Trophoblast cell (in vitro differentiated cells and primary cell): ENCODE results near the gene KCNMA1.

Experiments used
- DNase-seq, 2 donors: peaks; one replicate each; pipeline ENCODE4 v3.0.0-alpha.2; 2016
- H2AFZ ChIP-seq: 2 replicates; pipeline ENCODE4 v1.6.1; 2013; ENCODE audit warnings: low read length, moderate library complexity, mild to moderate bottlenecking; ENCODE audit not compliant: insufficient read depth, poor library complexity
- H2AK5ac ChIP-seq: 2 replicates; pipeline ENCODE4 v1.6.1; 2013; ENCODE audit warnings: mild to moderate bottlenecking, low read length
- H2BK120ac ChIP-seq: 2 replicates; pipeline ENCODE4 v1.6.1; 2013; ENCODE audit warnings: low read length, mild to moderate bottlenecking, moderate library complexity; ENCODE audit not compliant: insufficient read depth, poor library complexity
- H2BK12ac ChIP-seq: 2 replicates; pipeline ENCODE4 v1.6.1; 2013; ENCODE audit warnings: mild to moderate bottlenecking, low read length, moderate library complexity
- H2BK5ac ChIP-seq: 2 replicates; pipeline ENCODE4 v1.6.1; 2013; ENCODE audit warnings: low read length, low read depth, moderate library complexity, mild to moderate bottlenecking; ENCODE audit not compliant: poor library complexity
- H3K14ac ChIP-seq: 2 replicates; pipeline ENCODE4 v1.6.1; 2013; ENCODE audit warnings: mild to moderate bottlenecking, low read length
- H3K18ac ChIP-seq: 2 replicates; pipeline ENCODE4 v1.6.1; 2013; ENCODE audit warnings: mild to moderate bottlenecking, low read length
- H3K23ac ChIP-seq: 2 replicates; pipeline ENCODE4 v1.6.1; 2013; ENCODE audit warnings: low read length
- H3K27ac ChIP-seq: 2 replicates; pipeline ENCODE4 v1.5.1; 2013; ENCODE audit warnings: low read depth, mild to moderate bottlenecking, inconsistent platforms, low read length, moderate library complexity
- H3K27me3 ChIP-seq: 2 replicates; pipeline ENCODE4 v1.6.1; 2013; ENCODE audit warnings: inconsistent platforms, mild to moderate bottlenecking, low read length, moderate library complexity; ENCODE audit not compliant: insufficient read depth
- H3K36me3 ChIP-seq, 2 experiments: 1 replicate in 1 of 2; 2 replicates in 1 of 2; pipeline ENCODE4 v1.6.1; 2013; ENCODE audit warnings: low read length in 2 of 2, mild to moderate bottlenecking in 2 of 2, moderate library complexity in 1 of 2; ENCODE audit not compliant: insufficient read depth in 2 of 2, control insufficient read depth in 1 of 2
- H3K4ac ChIP-seq: 2 replicates; pipeline ENCODE4 v1.6.1; 2013; ENCODE audit warnings: low read depth, mild to moderate bottlenecking, low read length, moderate library complexity
- H3K4me1 ChIP-seq, 2 experiments: 1 replicate in 1 of 2; 2 replicates in 1 of 2; pipeline ENCODE4 v1.6.1; 2013; ENCODE audit warnings: low read length in 2 of 2, mild to moderate bottlenecking in 2 of 2, moderate library complexity in 1 of 2; ENCODE audit not compliant: insufficient read depth in 2 of 2, control insufficient read depth in 1 of 2
- H3K4me2 ChIP-seq: 2 replicates; pipeline ENCODE4 v1.6.1; 2013; ENCODE audit warnings: inconsistent platforms, mild to moderate bottlenecking, low read length, moderate library complexity
- H3K4me3 ChIP-seq: 2 replicates; pipeline ENCODE4 v1.5.1; 2013; ENCODE audit warnings: mild to moderate bottlenecking, low read depth, low read length, inconsistent platforms
- H3K79me1 ChIP-seq: one replicate; pipeline ENCODE4 v1.6.1; 2013; ENCODE audit warnings: low read length
- H3K79me2 ChIP-seq: 2 replicates; pipeline ENCODE4 v1.6.1; 2013; ENCODE audit warnings: low read length, mild to moderate bottlenecking; ENCODE audit not compliant: control insufficient read depth, insufficient read depth, poor library complexity
- H3K9ac ChIP-seq: 2 replicates; pipeline ENCODE4 v1.6.1; 2013; ENCODE audit warnings: mild to moderate bottlenecking, low read length
- H3K9me3 ChIP-seq: 2 replicates; pipeline ENCODE4 v1.6.1; 2013; ENCODE audit warnings: low read depth, mild to moderate bottlenecking, control low read depth, inconsistent platforms, low read length; ENCODE audit not compliant: insufficient read depth
- H4K12ac ChIP-seq: 2 replicates; pipeline ENCODE4 v1.6.1; 2013; ENCODE audit warnings: low read depth, mild to moderate bottlenecking, low read length, moderate library complexity
- H4K8ac ChIP-seq: 2 replicates; pipeline ENCODE4 v1.6.1; 2013; ENCODE audit warnings: low read depth, mild to moderate bottlenecking, low read length, moderate library complexity
- H4K91ac ChIP-seq: one replicate; pipeline ENCODE4 v1.6.1; 2013; ENCODE audit warnings: low read depth, mild to moderate bottlenecking, low read length, moderate library complexity
- WGBS: extraction: QIAGEN DNeasy Blood & Tissue Kit; methylation state at CpG from one replicate; pipeline ENCODE4 v1.1.7; 2013; ENCODE audit warnings: missing lambda C conversion rate; ENCODE audit not compliant: insufficient read length, insufficient coverage; ENCODE audit errors: extremely low coverage; 5-methylcytosine and 5-hydroxymethylcytosine counted together

KCNMA1 gene

GRCh38 chr10:77300682-77301302 is 336.8 kb downstream of the KCNMA1 start:
- Histone ChIP-seq H3K9ac (no peak overlapping the region), H2BK5ac (no peak overlapping the region)

GRCh38 chr10:77299320-77299719 is 338.3 kb downstream of the KCNMA1 start:
- Histone ChIP-seq H3K9ac (no peak overlapping the region), H4K8ac (no peak overlapping the region), H2AK5ac (no peak overlapping the region), H3K14ac (no peak overlapping the region), H3K9me3 (no peaks in the 10 kb centered on the region), H2BK120ac (no peak overlapping the region), H4K12ac (no peak overlapping the region), H3K27ac (no peak overlapping the region), H3K18ac (no peak overlapping the region), H3K4me1 (peaks cover 2% of the 10 kb centered on the region in 2 experiments), H3K79me2 (no peaks in the 10 kb centered on the region), H3K79me1 (peaks cover 2% of the 10 kb centered on the region), H2AFZ (no peak overlapping the region), H2BK12ac (no peak overlapping the region), H3K4ac (no peak overlapping the region), H3K27me3 (no peaks in the 10 kb centered on the region), H3K36me3 (peaks cover 3 to 7% of the 10 kb centered on the region in 2 experiments), H3K4me3 (no peak overlapping the region), H4K91ac (no peak overlapping the region), H2BK5ac (no peak overlapping the region), H3K23ac (no peak overlapping the region), H3K4me2 (no peak overlapping the region)
- WGBS = no CpG with 5 or more reads among the region's 7 CpGs
- DNase-seq = no peak

More at GRCh38 chr10:77300682-77301302, 336.8 kb downstream of the KCNMA1 start:
- H3K23ac ChIP-seq = no peak overlapping the region
- no peak overlapping the region for H3K27ac ChIP-seq
- no peak overlapping the region for H2AK5ac ChIP-seq
- H3K4me2 ChIP-seq = no peak overlapping the region
- H3K79me1 ChIP-seq = no peaks in the 10 kb centered on the region
- no peak overlapping the region for H3K18ac ChIP-seq
- no peak overlapping the region for H3K4ac ChIP-seq
- no peak overlapping the region for H2BK12ac ChIP-seq
- DNase-seq = no peak
- no peak overlapping the region for H2BK120ac ChIP-seq
- no peak overlapping the region for H3K14ac ChIP-seq
- no CpG with 5 or more reads among the region's 3 CpGs for WGBS
- H4K12ac ChIP-seq = no peak overlapping the region
- no peak overlapping the region for H4K8ac ChIP-seq
- peaks cover 3 to 7% of the 10 kb centered on the region in 2 experiments for H3K36me3 ChIP-seq
- H3K4me1 ChIP-seq = peaks cover 0 to 2% of the 10 kb centered on the region in 2 experiments
- H3K79me2 ChIP-seq = no peaks in the 10 kb centered on the region
- no peak overlapping the region for H3K4me3 ChIP-seq
- H3K9me3 ChIP-seq = no peaks in the 10 kb centered on the region
- no peaks in the 10 kb centered on the region for H3K27me3 ChIP-seq
- H4K91ac ChIP-seq = no peak overlapping the region
- H2AFZ ChIP-seq = no peak overlapping the region

- H3K9me3 ChIP-seq = no peaks in the 10 kb centered on the region
- peaks cover 4% of the 10 kb centered on the region for H3K79me2 ChIP-seq
- no peak overlapping the region for H2BK5ac ChIP-seq
- H3K4me2 ChIP-seq = no peak overlapping the region
- H3K27ac ChIP-seq = no peak overlapping the region
- no peak overlapping the region for H2BK12ac ChIP-seq
- H3K23ac ChIP-seq = no peak overlapping the region
- no peak overlapping the region for H2AK5ac ChIP-seq
- peaks cover 18% of the 10 kb centered on the region for H3K79me1 ChIP-seq
- H3K18ac ChIP-seq = no peak overlapping the region
- no CpG with 5 or more reads among the region's 5 CpGs for WGBS
- DNase-seq = no peak
- H2AFZ ChIP-seq = no peak overlapping the region
- no peak overlapping the region for H4K91ac ChIP-seq
- H3K9ac ChIP-seq = no peak overlapping the region
- no peaks in the 10 kb centered on the region for H3K27me3 ChIP-seq
- peaks cover 0 to 3% of the 10 kb centered on the region in 2 experiments for H3K36me3 ChIP-seq
- H4K12ac ChIP-seq = no peak overlapping the region
- H3K14ac ChIP-seq = no peak overlapping the region
- H4K8ac ChIP-seq = no peak overlapping the region
- H3K4ac ChIP-seq = no peak overlapping the region
- no peak overlapping the region for H2BK120ac ChIP-seq
- peaks cover 15 to 19% of the 10 kb centered on the region in 2 experiments for H3K4me1 ChIP-seq
- H3K4me3 ChIP-seq = no peak overlapping the region
These were observed 340.2 kb downstream of the KCNMA1 start for GRCh38 chr10:77297393-77297739.

GRCh38 chr10:77296534-77297392 is 340.8 kb downstream of the KCNMA1 start:
- Histone ChIP-seq H4K8ac (no peak overlapping the region), H3K9me3 (no peaks in the 10 kb centered on the region), H3K79me1 (peaks cover 24% of the 10 kb centered on the region), H2AK5ac (no peak overlapping the region), H3K4me2 (no peak overlapping the region), H3K9ac (no peak overlapping the region), H4K12ac (no peak overlapping the region), H4K91ac (no peak overlapping the region), H2AFZ (no peak overlapping the region), H2BK5ac (no peak overlapping the region), H3K4ac (no peak overlapping the region), H3K79me2 (peaks cover 5% of the 10 kb centered on the region), H3K23ac (no peak overlapping the region), H3K36me3 (peaks cover 0 to 2% of the 10 kb centered on the region in 2 experiments), H3K4me3 (no peak overlapping the region), H3K27me3 (no peaks in the 10 kb centered on the region), H3K27ac (no peak overlapping the region), H2BK12ac (peak overlapping the region; percentile 46), H3K4me1 (peaks cover 19 to 24% of the 10 kb centered on the region in 2 experiments), H3K14ac (no peak overlapping the region), H2BK120ac (no peak overlapping the region), H3K18ac (no peak overlapping the region)
- WGBS = no CpG with 5 or more reads among the region's 7 CpGs
- DNase-seq = no peak
